ENCODE measurements around the gene C4BPB. TPM values are rescaled to one million over a fixed set of nuclear protein-coding genes. Genes with fewer than 3 reads are reported as not detected.

C4BPB gene
- total and polyA plus RNA-seq, 2 donors from 2014 or later, result 0.49 to 1.3 TPM

DNA sequence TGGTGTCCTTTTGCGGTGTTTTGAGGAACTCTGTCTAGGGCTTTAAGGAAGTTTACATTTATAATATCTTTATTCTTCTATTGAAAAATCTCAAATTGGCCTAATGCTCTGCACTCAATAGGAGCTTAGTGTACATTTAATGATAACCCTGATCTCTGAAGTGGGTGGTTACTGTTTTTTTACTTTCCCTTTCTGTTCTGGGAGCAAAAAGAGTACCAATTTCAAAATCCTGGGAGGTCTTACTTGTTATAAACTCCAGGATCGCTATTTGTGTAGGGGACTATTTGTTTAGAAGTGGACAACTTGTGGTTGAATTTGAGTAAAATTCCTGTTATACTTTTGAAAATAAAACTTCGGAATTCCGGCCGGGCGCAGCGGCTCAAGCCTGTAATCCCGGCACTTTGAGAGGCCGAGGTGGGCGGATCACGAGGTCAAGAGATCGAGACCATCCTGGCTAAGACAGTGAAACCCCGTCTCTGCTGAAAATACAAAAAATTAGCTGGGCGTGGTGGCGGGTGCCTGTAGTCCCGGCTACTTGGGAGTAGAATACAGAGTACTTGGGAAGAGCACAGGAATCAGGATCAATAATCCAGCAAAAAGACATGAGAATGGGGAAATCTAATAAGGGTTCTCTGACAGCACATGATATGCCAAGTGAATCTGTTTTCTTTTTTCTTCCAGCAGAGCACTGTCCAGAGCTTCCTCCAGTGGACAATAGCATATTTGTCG lies 1.1 kb downstream of the C4BPB start:
- H3K27ac ChIP-seq (ENCODE audit: low read depth in 2 of 2, low read length in 2 of 2), result no peak overlapping the region
- no peaks in the 10 kb centered on the region for H3K9me3 ChIP-seq (ENCODE audit: control insufficient read depth in 2 of 3, insufficient read depth in 1 of 3, low read length in 3 of 3)
- DNase-seq (no peak), FAIRE-seq (no peak)
- intact Hi-C loops (cut with DNase I), result loop anchor here (10.0 kb wide), 1 partner anchor 315 kb away; no protein-coding TSS in a partner anchor
- H3K36me3 ChIP-seq (ENCODE audit: control insufficient read depth in 2 of 3, insufficient read depth in 3 of 3, low read length in 3 of 3), result no peaks in the 10 kb centered on the region
- H3K27me3 ChIP-seq (ENCODE audit: control insufficient read depth, insufficient read depth, low read length), result no peaks in the 10 kb centered on the region
- TF ChIP-seq, protein P1, sequence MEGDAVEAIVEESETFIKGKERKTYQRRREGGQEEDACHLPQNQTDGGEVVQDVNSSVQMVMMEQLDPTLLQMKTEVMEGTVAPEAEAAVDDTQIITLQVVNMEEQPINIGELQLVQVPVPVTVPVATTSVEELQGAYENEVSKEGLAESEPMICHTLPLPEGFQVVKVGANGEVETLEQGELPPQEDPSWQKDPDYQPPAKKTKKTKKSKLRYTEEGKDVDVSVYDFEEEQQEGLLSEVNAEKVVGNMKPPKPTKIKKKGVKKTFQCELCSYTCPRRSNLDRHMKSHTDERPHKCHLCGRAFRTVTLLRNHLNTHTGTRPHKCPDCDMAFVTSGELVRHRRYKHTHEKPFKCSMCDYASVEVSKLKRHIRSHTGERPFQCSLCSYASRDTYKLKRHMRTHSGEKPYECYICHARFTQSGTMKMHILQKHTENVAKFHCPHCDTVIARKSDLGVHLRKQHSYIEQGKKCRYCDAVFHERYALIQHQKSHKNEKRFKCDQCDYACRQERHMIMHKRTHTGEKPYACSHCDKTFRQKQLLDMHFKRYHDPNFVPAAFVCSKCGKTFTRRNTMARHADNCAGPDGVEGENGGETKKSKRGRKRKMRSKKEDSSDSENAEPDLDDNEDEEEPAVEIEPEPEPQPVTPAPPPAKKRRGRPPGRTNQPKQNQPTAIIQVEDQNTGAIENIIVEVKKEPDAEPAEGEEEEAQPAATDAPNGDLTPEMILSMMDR (IDR thresholded peaks at IDR 0.05; ENCODE audit: borderline replicate concordance, extremely low read depth, insufficient read depth), result no peak
- no peak overlapping the region for H3K4me3 ChIP-seq (ENCODE audit: low read length in 3 of 3)
- peaks cover 0 to 4% (median 3%) of the 10 kb centered on the region in 3 donors for H3K4me1 ChIP-seq (ENCODE audit: control insufficient read depth in 2 of 3, insufficient read depth in 2 of 3, low read depth in 1 of 3, low read length in 3 of 3)
- H3K9ac ChIP-seq (ENCODE audit: low read length in 3 of 3), result no peak overlapping the region

GRCh38 chr1:207091200-207091908 lies 2.7 kb downstream of the C4BPB start:
- Histone ChIP-seq H3K4me3 (ENCODE audit: low read length in 3 of 3) (no peak overlapping the region), H3K9ac (ENCODE audit: low read length in 3 of 3) (no peak overlapping the region), H3K4me1 (ENCODE audit: control insufficient read depth in 2 of 3, insufficient read depth in 2 of 3, low read depth in 1 of 3, low read length in 3 of 3) (peaks cover 0 to 4% (median 3%) of the 10 kb centered on the region in 3 donors), H3K27me3 (ENCODE audit: control insufficient read depth, insufficient read depth, low read length) (no peaks in the 10 kb centered on the region), H3K27ac (ENCODE audit: low read depth in 2 of 2, low read length in 2 of 2) (no peak overlapping the region), H3K36me3 (ENCODE audit: control insufficient read depth in 2 of 3, insufficient read depth in 3 of 3, low read length in 3 of 3) (no peaks in the 10 kb centered on the region), H3K9me3 (ENCODE audit: control insufficient read depth in 2 of 3, insufficient read depth in 1 of 3, low read length in 3 of 3) (no peaks in the 10 kb centered on the region)
- DNase-seq (no peak), FAIRE-seq (no peak)
- TF ChIP-seq, protein P1 (IDR thresholded peaks at IDR 0.05; ENCODE audit: borderline replicate concordance, extremely low read depth, insufficient read depth), result no peak
- intact Hi-C loops (cut with DNase I), result no loop called here

DNA sequence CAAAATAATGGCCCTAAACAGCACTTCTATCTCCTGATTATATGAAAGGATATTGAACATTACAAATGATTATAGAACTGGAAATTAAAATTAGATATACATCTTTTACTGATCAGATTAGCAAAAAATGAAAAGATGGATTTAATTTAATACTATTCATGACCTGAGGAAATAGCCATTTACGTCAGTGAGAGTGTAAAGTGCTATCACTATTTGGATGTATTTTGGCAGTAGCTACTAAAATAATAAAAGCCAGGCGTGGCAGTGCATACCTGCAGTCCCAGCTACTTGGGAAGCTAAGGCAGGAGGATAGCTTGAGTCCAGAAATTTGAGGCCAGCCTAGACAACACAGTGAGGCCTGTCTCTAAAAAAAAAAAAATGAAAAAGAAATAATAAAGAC lies 5.3 kb downstream of the C4BPB start:
- H3K4me1 ChIP-seq (ENCODE audit: control insufficient read depth in 2 of 3, insufficient read depth in 2 of 3, low read depth in 1 of 3, low read length in 3 of 3), result peaks cover 0 to under 1% (median 0%) of the 10 kb centered on the region in 3 donors
- TF ChIP-seq, protein P1 (IDR thresholded peaks at IDR 0.05; ENCODE audit: borderline replicate concordance, extremely low read depth, insufficient read depth), result no peak
- FAIRE-seq, result no peak
- no peak overlapping the region for H3K27ac ChIP-seq (ENCODE audit: low read depth in 2 of 2, low read length in 2 of 2)
- no peaks in the 10 kb centered on the region for H3K36me3 ChIP-seq (ENCODE audit: control insufficient read depth in 2 of 3, insufficient read depth in 3 of 3, low read length in 3 of 3)
- DNase-seq, result no peak
- intact Hi-C loops (cut with DNase I), result no loop called here
- no peaks in the 10 kb centered on the region for H3K27me3 ChIP-seq (ENCODE audit: control insufficient read depth, insufficient read depth, low read length)
- H3K9ac ChIP-seq (ENCODE audit: low read length in 3 of 3), result no peak overlapping the region
- H3K4me3 ChIP-seq (ENCODE audit: low read length in 3 of 3), result no peak overlapping the region
- no peaks in the 10 kb centered on the region for H3K9me3 ChIP-seq (ENCODE audit: control insufficient read depth in 2 of 3, insufficient read depth in 1 of 3, low read length in 3 of 3)

All from kidney (tissue), 14 donors.